ENCODE results near the gene ATG14.

The ATG14 gene

DNA sequence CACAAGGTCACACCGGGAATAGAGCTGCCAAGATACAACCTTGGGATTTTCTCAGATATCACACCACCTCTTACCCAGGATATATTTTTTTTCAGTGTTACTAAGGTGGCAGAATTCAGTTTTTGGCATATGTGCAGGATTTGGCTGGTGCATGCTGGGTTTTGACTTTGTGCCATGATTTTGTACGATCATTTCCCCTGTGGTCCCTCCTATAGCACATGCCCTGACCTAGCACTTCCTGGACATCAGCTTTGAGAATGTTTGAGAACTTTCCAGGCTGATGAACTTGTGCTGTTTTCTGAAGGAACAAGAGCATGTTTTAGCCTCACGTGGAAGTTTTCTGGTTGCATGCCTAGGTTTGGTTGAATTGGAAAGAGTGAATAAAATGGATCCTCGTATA lies 39.8 kb upstream of the ATG14 start:
- DNase-seq (ENCODE audit: insufficient read length, low spot score) (no peak), FAIRE-seq (no peak)
- TF ChIP-seq, protein P1, sequence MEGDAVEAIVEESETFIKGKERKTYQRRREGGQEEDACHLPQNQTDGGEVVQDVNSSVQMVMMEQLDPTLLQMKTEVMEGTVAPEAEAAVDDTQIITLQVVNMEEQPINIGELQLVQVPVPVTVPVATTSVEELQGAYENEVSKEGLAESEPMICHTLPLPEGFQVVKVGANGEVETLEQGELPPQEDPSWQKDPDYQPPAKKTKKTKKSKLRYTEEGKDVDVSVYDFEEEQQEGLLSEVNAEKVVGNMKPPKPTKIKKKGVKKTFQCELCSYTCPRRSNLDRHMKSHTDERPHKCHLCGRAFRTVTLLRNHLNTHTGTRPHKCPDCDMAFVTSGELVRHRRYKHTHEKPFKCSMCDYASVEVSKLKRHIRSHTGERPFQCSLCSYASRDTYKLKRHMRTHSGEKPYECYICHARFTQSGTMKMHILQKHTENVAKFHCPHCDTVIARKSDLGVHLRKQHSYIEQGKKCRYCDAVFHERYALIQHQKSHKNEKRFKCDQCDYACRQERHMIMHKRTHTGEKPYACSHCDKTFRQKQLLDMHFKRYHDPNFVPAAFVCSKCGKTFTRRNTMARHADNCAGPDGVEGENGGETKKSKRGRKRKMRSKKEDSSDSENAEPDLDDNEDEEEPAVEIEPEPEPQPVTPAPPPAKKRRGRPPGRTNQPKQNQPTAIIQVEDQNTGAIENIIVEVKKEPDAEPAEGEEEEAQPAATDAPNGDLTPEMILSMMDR (IDR thresholded peaks at IDR 0.05; ENCODE audit: insufficient read depth, missing control alignments) = no peak

DNA sequence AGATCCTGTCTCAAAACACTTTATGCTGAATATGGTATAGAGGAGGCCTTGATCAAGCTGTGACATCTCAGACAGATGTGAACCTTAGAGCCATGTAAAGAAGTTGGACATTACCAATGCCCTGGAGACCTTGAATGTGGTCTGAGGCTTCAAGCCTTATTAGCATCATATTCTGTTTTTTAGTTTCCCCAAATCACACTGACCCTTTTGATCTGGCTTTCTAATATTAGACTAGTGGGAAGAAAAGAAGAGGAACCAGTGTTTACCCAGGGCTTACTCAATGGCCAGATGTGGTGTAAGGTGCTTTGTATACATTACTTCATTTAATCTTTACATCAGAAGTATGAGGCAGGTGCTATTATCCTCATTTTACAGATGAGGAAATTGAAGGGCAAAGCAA lies 39.4 kb upstream of the ATG14 start:
- TF ChIP-seq, protein P1 (IDR thresholded peaks at IDR 0.05; ENCODE audit: insufficient read depth, missing control alignments) = no peak
- FAIRE-seq = no peak
- DNase-seq (ENCODE audit: insufficient read length, low spot score) = no peak

DNA sequence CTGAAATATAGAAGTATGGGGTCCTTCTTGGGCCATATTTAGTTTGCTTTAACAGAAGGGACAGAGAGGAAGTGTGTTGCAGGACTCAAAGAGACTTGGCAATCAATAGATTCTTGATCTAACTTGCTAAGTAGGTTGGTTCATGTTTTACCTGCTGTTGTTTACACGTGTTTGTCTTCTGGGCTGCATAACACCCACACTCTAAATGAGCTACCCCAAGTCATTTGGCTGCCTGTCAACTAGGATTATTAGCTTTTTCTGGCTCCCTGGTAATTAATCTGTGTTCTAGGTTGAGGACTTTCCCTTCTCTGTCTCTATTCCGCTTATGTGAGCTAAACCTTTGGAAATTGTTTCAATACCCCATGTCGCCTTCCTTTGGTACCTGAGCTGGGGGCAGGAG lies 38.9 kb upstream of the ATG14 start:
- TF ChIP-seq, protein P1 (IDR thresholded peaks at IDR 0.05; ENCODE audit: insufficient read depth, missing control alignments) = no peak
- FAIRE-seq = no peak
- no peak for DNase-seq (ENCODE audit: insufficient read length, low spot score)

DNA sequence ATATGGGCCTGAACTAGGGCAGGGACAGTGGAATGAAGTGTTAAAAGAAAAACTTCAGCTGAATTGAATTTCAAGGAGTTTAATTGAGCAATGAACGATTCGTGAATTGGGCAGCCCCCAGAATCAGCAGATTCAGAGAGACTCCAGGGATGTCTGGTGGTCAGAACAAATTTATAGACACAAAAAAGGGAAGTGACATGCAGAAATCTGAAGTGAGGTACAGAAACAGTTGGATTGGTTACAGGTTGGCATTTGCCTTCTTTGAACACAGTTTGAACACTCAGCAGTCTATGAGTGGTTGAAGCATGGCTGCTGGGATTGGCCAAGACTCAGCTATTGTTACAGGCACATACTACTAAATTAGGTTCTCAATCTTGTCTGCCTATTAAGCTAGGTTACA lies 38.5 kb upstream of the ATG14 start:
- FAIRE-seq (no peak), DNase-seq (ENCODE audit: insufficient read length, low spot score) (no peak)
- TF ChIP-seq, protein P1 (IDR thresholded peaks at IDR 0.05; ENCODE audit: insufficient read depth, missing control alignments) = no peak

DNA sequence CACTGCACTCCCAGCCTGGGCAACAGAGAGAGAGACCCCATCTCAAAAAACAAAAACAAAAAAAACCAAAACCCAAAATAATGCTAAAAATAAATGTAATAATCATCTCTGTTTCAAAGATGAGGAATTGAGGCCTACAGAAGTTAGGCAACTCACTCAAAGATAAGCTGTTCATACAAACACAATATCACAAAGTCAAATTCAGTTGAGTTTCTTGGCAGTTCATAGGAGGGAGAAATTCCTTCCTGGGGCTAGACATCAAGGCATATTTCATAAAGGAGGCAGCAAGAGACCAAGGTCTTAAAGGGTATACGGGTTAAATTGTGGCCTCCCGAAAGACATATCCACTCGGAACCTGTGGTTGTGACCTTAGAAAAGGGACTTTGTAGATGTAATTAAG lies 37.5 kb upstream of the ATG14 start:
- TF ChIP-seq, protein P1 (IDR thresholded peaks at IDR 0.05; ENCODE audit: insufficient read depth, missing control alignments) = no peak
- DNase-seq (ENCODE audit: insufficient read length, low spot score) = no peak
- no peak for FAIRE-seq

DNA sequence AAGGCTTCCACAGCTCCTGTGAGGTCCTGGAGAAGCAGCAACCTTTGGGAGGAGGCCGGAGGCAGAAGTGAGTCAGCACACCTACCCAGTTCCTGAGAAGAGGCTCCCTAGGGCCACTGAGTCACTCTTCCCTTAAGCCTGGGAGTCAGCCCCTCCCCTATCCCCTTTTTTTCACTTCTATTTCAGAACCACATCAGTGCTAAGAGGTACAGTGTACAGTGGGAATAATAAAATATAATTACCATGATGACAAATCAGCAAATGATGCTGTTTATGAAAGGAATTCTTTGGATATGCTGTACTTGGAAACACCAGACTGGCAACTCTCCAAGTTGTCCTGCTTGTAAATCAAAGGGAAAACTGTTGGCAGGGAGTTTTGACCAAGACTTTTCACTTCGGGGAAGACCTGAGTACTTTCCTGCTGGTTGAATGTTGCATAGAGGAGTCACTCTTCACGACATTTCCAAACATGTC lies 36.5 kb upstream of the ATG14 start:
- DNase-seq (ENCODE audit: insufficient read length, low spot score) (no peak), FAIRE-seq (no peak)
- TF ChIP-seq, protein P1 (IDR thresholded peaks at IDR 0.05; ENCODE audit: insufficient read depth, missing control alignments) = no peak

DNA sequence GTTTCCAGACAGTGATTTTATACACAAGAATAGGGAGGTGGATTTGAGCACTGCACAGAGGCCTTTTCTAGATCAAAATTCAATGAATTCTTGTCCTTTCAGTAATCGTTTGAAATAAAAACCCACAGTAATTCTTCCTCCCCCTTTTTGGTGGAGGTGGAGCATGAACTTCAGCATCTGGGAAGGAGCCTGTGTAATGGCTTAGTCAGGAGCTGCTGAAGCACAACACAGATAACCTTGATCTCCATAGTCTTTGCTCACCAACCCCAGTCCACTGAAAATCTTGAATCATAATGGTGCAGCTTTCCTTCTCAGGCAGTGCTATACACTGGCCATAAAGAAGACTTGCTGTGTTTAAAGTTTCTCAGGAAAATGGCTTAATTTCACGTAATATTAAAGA lies 35.2 kb upstream of the ATG14 start:
- FAIRE-seq (no peak), DNase-seq (ENCODE audit: insufficient read length, low spot score) (no peak)
- TF ChIP-seq, protein P1 (IDR thresholded peaks at IDR 0.05; ENCODE audit: insufficient read depth, missing control alignments) = no peak
